OCI-LY3 (cell line): ENCODE measurements around the gene ITFG1.

Source experiments
- EZH2phosphoT487 ChIP-seq: fragments of 200-600 bp; shearing (Covaris generic); IDR thresholded peaks from 2 replicates; pipeline ENCODE4 v1.6.1; 2018; ENCODE audit warnings: antibody characterized with exemption, mixed run types, low read depth
- TF ChIP-seq, protein P1 (sequence below): fragments of 200-600, 300-600 bp; sonication (generic); IDR thresholded peaks from 2 replicates; pipeline ENCODE4 v1.5.1; 2014; ENCODE audit warnings: antibody characterized with exemption, low read length, low read depth

DNA sequence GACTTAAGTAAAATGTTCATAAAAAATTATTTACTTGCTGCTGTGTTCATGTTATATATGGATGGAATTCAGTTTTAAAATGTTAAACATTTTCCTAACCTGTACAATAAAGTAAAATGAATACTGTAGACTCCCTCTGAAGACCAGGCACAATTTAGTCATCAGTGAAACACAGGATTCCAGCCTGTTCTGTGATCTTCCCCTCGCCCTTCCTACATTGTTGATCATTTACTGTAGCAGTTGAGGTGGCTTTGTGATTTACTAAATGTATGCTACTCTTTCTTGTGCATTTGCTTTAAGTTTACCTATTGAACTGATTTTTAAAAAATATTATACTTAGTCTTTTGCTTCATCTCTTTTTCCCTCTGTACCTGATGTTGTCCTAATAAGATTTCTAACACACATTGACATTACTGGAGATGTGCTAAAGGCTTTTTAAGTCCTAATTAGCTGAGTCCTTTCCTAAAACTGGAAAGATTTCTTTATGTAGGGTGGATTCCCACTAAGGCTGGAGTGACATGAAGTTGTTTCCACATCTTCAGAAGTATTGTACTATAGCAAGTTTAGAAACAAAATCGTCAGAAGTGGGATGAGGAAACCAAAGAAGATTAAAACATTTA is 38.3 kb upstream of the ITFG1 start:
- TF ChIP-seq, protein P1, sequence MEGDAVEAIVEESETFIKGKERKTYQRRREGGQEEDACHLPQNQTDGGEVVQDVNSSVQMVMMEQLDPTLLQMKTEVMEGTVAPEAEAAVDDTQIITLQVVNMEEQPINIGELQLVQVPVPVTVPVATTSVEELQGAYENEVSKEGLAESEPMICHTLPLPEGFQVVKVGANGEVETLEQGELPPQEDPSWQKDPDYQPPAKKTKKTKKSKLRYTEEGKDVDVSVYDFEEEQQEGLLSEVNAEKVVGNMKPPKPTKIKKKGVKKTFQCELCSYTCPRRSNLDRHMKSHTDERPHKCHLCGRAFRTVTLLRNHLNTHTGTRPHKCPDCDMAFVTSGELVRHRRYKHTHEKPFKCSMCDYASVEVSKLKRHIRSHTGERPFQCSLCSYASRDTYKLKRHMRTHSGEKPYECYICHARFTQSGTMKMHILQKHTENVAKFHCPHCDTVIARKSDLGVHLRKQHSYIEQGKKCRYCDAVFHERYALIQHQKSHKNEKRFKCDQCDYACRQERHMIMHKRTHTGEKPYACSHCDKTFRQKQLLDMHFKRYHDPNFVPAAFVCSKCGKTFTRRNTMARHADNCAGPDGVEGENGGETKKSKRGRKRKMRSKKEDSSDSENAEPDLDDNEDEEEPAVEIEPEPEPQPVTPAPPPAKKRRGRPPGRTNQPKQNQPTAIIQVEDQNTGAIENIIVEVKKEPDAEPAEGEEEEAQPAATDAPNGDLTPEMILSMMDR, result no peak
- no peak for TF ChIP-seq EZH2phosphoT487
